OCI-LY7 (cell line): Measurements from ENCODE around the gene MYMK. TPM values are rescaled to one million over a fixed set of nuclear protein-coding genes. Genes with fewer than 3 reads are reported as not detected.

Source experiments
- BruUV-seq: library from RNA; stranded (reverse); fragments of 400-500 nt; replicated peaks from 2 replicates; lab custom pipeline; 2021; lab: Mats Ljungman, UMichigan
- CTCF ChIA-PET: fragments of 300-600 bp; sonication (Branson Sonifier 250); formaldehyde crosslinking; loops from one replicate; lab custom pipeline; 2022; ENCODE audit warnings: antibody characterized with exemption; ENCODE audit not compliant: unreplicated experiment; lab: Charles Lee
- POLR2A ChIA-PET: fragments of 300-600 bp; sonication (Branson Sonifier 250); formaldehyde crosslinking; loops from one replicate; lab custom pipeline; 2022; ENCODE audit warnings: antibody characterized with exemption; lab: Charles Lee
- DNase-seq: peaks from one replicate; pipeline ENCODE4 v3.0.0-alpha.2; 2015; ENCODE audit warnings: low spot score
- H2AFZ ChIP-seq: fragments of 200-600 bp; sonication (generic), shearing (Covaris generic); 2 replicates; pipeline ENCODE4 v1.6.1; 2014; ENCODE audit warnings: mild to moderate bottlenecking, antibody characterized with exemption, low read length, moderate library complexity
- H3K27ac ChIP-seq: fragments of 200-600 bp; sonication (generic); 2 replicates; pipeline ENCODE4 v1.5.1; 2014; ENCODE audit warnings: mixed run types, low read depth, mild to moderate bottlenecking, moderate library complexity, low read length, inconsistent platforms; ENCODE audit not compliant: poor library complexity, severe bottlenecking
- H3K36me3 ChIP-seq: fragments of 200-600 bp; sonication (generic); 2 replicates; pipeline ENCODE4 v1.6.1; 2014; ENCODE audit warnings: mild to moderate bottlenecking, antibody characterized with exemption, low read length, moderate library complexity, mixed read lengths; ENCODE audit not compliant: insufficient read depth
- H3K4me1 ChIP-seq: fragments of 200-600 bp; sonication (generic); 2 replicates; pipeline ENCODE4 v1.5.1; 2014; ENCODE audit warnings: mild to moderate bottlenecking, low read length; ENCODE audit not compliant: insufficient read depth, poor library complexity, severe bottlenecking
- H3K4me2 ChIP-seq: fragments of 200-600 bp; sonication (generic); 2 replicates; pipeline ENCODE4 v1.6.1; 2014; ENCODE audit warnings: mild to moderate bottlenecking, low read length
- H3K4me3 ChIP-seq: fragments of 200-600 bp; sonication (generic); 2 replicates; pipeline ENCODE4 v1.5.1; 2014; ENCODE audit warnings: mild to moderate bottlenecking, low read depth, low read length; ENCODE audit not compliant: poor library complexity, severe bottlenecking
- H3K79me2 ChIP-seq: fragments of 200-600 bp; sonication (generic); 2 replicates; pipeline ENCODE4 v1.6.1; 2016; ENCODE audit warnings: low read depth, mild to moderate bottlenecking, low read length, moderate library complexity, mixed read lengths; ENCODE audit not compliant: insufficient read depth
- H3K9me2 ChIP-seq: fragments of 200-600 bp; sonication (generic); 2 replicates; pipeline ENCODE4 v1.6.1; 2016; ENCODE audit warnings: mild to moderate bottlenecking, low read length, mixed read lengths; ENCODE audit not compliant: insufficient read depth
- H3K9me3 ChIP-seq: fragments of 200-600 bp; sonication (generic); 2 replicates; pipeline ENCODE4 v1.6.1; 2014; ENCODE audit warnings: mild to moderate bottlenecking, mixed run types, low read length, mixed read lengths
- H4K20me1 ChIP-seq: fragments of 200-600 bp; sonication (generic); 2 replicates; pipeline ENCODE4 v1.6.1; 2014; ENCODE audit warnings: mild to moderate bottlenecking, antibody characterized with exemption, low read length, moderate library complexity, mixed read lengths; ENCODE audit not compliant: insufficient read depth
- EZH2phosphoT487 ChIP-seq: fragments of 200-600 bp; sonication (generic); IDR thresholded peaks from 2 replicates; pipeline ENCODE4 v1.6.1; 2018; ENCODE audit warnings: low read depth, borderline replicate concordance, mild to moderate bottlenecking, mixed run types, antibody characterized with exemption, low read length, moderate library complexity, mixed read lengths
- intact Hi-C: fragments of 100-400 bp; cut with micrococcal nuclease; formaldehyde crosslinking; loops from one replicate; pipeline ENCODE4 v1.10.0; 2022; ENCODE audit not compliant: unreplicated experiment
- total RNA-seq, 2 experiments: library from RNA; depleted of rRNA in 1 of 2; stranded (reverse); fragments of >200 nt in 1 of 2; shearing (Covaris generic) in 1 of 2; gene quantifications; 2 replicates each; pipeline ENCODE4 v1.2.3, GENCODE V29; 2014 to 2022
- TF ChIP-seq, protein P1 (sequence below): fragments of 200-600 bp; sonication (generic); conservative IDR thresholded peaks from 2 replicates; pipeline ENCODE4 v1.5.1; 2014; ENCODE audit warnings: mild to moderate bottlenecking, antibody characterized with exemption, low read length, moderate library complexity, mixed read lengths

MYMK gene
- total RNA-seq, 2 experiments from 2014 or later, result not detected

DNA sequence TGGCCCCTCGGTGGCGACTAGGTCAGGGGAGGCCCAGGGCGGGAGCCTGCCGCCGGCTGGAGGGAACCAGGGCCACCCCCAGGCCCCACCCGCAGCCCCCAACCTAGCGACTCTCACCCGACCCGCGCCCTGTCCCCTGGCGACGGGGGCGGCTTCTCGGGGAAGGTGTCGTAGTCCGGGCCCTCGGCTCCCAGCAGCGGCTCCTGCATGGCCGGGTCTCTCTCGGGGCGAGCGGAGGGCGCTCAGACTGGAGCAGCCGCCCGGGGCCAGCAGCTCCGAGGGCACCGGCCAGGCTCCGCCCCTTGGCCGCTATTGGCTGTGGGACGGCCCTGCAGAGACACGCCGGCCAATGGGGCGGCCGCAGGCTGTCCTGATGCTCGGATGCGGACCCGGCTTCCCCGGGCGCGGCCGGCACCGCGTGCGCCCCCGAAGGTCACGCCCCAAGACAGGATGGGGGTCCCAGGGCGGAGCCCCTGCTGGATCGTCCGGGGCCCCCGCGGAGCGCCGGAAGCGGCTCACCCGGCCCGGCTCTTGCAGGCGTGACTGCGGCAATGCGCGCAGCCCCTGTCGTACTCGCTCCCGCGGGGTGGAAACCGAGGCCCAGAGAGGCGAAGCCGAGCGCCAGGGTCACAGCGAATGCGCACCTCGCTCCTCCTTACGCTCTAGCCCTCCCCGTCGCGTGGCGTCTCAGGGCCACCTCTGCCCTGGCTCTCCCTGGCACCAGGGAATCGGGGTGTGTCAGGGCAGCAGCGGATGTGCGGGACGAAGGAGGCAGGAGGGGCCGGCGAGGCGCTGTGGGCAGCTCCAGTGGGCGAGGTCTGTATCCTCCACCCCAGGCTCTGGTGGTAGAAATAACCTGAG lies 45.7 kb downstream of the MYMK start, which contains the start of gene SLC2A6:
SLC2A6 (minus strand) TSS at position 249 of the 861 bp plus-strand sequence; CDS start at position 209, 40 bp downstream.
- H3K36me3 ChIP-seq, result peaks cover 36% of the 10 kb centered on the region
- CTCF ChIA-PET, result interaction anchor here (0.7 to 1.1 kb wide), 2 partner anchors 19 to 21 kb away, joined by 3 to 5 read pairs; partner anchors contain the start of gene CACFD1
- no TSS peak for BruUV-seq
- no peaks in the 10 kb centered on the region; the same call in 1 of the 2 replicates for H4K20me1 ChIP-seq
- H2AFZ ChIP-seq, result peak within 1 kb of the TSS; percentile 74
- H3K27ac ChIP-seq, result peak within 1 kb of the TSS; percentile 73
- no peaks in the 10 kb centered on the region for H3K9me3 ChIP-seq
- H3K9me2 ChIP-seq, result no peaks in the 10 kb centered on the region
- H3K4me1 ChIP-seq, result peaks cover 28% of the 10 kb centered on the region
- TF ChIP-seq, protein P1, sequence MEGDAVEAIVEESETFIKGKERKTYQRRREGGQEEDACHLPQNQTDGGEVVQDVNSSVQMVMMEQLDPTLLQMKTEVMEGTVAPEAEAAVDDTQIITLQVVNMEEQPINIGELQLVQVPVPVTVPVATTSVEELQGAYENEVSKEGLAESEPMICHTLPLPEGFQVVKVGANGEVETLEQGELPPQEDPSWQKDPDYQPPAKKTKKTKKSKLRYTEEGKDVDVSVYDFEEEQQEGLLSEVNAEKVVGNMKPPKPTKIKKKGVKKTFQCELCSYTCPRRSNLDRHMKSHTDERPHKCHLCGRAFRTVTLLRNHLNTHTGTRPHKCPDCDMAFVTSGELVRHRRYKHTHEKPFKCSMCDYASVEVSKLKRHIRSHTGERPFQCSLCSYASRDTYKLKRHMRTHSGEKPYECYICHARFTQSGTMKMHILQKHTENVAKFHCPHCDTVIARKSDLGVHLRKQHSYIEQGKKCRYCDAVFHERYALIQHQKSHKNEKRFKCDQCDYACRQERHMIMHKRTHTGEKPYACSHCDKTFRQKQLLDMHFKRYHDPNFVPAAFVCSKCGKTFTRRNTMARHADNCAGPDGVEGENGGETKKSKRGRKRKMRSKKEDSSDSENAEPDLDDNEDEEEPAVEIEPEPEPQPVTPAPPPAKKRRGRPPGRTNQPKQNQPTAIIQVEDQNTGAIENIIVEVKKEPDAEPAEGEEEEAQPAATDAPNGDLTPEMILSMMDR, result no peak
- no peak for TF ChIP-seq EZH2phosphoT487
- DNase-seq, result peak; percentile 91
- peaks cover 28% of the 10 kb centered on the region; the same call in 1 of the 2 replicates for H3K79me2 ChIP-seq
- POLR2A ChIA-PET, result interaction anchor here (0.6 to 1.5 kb wide), 7 partner anchors 9 to 114 kb away, joined by 3 to 6 read pairs (median 3); partner anchors contain the start of gene CACFD1
- intact Hi-C loops, result loop anchor here (1.0 to 5.0 kb wide), 4 partner anchors 19 to 223 kb away; partner anchors contain the start of gene REXO4
- H3K4me2 ChIP-seq, result peak within 1 kb of the TSS; percentile 81
- H3K4me3 ChIP-seq, result peak within 1 kb of the TSS; percentile 78

DNA sequence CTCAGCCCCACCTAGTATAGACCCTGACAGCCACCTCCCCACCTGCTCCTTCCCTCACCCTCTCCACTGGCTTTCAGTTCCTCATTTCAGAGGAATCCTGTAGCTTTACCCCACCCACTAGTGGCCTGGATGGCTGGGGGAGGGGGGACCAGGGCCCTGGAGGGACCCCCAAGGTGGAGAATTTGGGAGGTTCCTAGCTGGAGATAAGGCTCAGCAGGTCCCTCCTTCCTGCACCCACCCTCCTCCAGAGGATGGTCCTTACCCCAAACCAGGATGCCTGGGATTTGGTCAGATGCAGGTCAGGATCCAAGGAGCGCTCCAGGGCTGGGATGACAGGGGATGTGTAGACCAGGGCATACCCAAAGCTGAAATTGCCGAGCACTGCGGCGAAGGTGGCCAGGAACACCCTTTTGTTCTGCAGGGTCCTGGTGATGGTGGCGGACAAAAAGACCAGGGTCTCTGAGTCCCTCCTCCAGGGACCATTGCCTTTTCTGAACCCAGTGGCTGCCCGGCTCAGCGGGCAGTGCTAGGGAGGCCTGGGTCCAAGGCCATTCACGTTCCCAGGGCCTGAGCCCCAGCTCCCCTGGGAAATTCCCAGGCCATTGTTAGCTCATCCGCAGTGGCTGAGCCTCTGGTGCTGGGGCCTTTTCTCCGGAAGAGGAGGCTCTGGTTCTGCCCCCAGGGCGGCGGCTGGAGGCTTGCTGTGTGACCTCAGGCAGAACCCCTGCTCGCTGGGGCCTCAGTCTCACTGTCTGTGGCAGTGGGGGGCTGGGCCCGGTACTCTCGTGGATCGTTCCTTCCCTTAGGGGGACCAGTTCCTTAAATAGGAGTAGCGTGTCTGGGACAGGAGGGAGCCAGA lies 46.5 kb downstream of the MYMK start:
- ChIA-PET CTCF (interaction anchor here (1.1 kb wide), 1 partner anchor 16 kb away, joined by 3 read pairs; no protein-coding TSS in a partner anchor), POLR2A (interaction anchor here (0.6 to 1.3 kb wide), 6 partner anchors 10 to 448 kb away, joined by 3 to 4 read pairs (median 4); partner anchors contain the start of gene CACFD1)
- Histone ChIP-seq H3K4me1 (peaks cover 28% of the 10 kb centered on the region), H2AFZ (no peak overlapping the region), H3K4me2 (peak overlapping the region; percentile 81), H3K79me2 (peaks cover 28% of the 10 kb centered on the region; the same call in 1 of the 2 replicates), H3K27ac (peak overlapping the region; percentile 73), H3K36me3 (peaks cover 45% of the 10 kb centered on the region), H3K9me2 (no peaks in the 10 kb centered on the region), H3K9me3 (no peaks in the 10 kb centered on the region), H4K20me1 (no peaks in the 10 kb centered on the region; the same call in 1 of the 2 replicates), H3K4me3 (peak overlapping the region; percentile 78)
- DNase-seq, result peak; percentile 82
- TF ChIP-seq, protein P1, result no peak
- no peak for TF ChIP-seq EZH2phosphoT487
- intact Hi-C loops, result loop anchor here (1.0 to 5.0 kb wide), 3 partner anchors 18 to 224 kb away; no protein-coding TSS in a partner anchor
- no TSS peak for BruUV-seq
